GM12873 (cell line): ENCODE results near the gene ZNF429.

Experiments
- TF ChIP-seq, protein P1 (sequence below): IDR thresholded peaks from 2 replicates; pipeline ENCODE4 v1.5.1; 2012; ENCODE audit warnings: low read depth, mild to moderate bottlenecking, moderate library complexity, low read length, control low read depth; ENCODE audit not compliant: insufficient read depth; ENCODE audit errors: missing control alignments

Gene ZNF429

GRCh38 chr19:21474671-21475181 is 30.7 kb upstream of the ZNF429 start:
- TF ChIP-seq, protein P1, sequence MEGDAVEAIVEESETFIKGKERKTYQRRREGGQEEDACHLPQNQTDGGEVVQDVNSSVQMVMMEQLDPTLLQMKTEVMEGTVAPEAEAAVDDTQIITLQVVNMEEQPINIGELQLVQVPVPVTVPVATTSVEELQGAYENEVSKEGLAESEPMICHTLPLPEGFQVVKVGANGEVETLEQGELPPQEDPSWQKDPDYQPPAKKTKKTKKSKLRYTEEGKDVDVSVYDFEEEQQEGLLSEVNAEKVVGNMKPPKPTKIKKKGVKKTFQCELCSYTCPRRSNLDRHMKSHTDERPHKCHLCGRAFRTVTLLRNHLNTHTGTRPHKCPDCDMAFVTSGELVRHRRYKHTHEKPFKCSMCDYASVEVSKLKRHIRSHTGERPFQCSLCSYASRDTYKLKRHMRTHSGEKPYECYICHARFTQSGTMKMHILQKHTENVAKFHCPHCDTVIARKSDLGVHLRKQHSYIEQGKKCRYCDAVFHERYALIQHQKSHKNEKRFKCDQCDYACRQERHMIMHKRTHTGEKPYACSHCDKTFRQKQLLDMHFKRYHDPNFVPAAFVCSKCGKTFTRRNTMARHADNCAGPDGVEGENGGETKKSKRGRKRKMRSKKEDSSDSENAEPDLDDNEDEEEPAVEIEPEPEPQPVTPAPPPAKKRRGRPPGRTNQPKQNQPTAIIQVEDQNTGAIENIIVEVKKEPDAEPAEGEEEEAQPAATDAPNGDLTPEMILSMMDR = no peak

- TF ChIP-seq, protein P1 = peak; percentile 47
Observed at GRCh38 chr19:21482863-21483276, 22.5 kb upstream of the ZNF429 start.

DNA sequence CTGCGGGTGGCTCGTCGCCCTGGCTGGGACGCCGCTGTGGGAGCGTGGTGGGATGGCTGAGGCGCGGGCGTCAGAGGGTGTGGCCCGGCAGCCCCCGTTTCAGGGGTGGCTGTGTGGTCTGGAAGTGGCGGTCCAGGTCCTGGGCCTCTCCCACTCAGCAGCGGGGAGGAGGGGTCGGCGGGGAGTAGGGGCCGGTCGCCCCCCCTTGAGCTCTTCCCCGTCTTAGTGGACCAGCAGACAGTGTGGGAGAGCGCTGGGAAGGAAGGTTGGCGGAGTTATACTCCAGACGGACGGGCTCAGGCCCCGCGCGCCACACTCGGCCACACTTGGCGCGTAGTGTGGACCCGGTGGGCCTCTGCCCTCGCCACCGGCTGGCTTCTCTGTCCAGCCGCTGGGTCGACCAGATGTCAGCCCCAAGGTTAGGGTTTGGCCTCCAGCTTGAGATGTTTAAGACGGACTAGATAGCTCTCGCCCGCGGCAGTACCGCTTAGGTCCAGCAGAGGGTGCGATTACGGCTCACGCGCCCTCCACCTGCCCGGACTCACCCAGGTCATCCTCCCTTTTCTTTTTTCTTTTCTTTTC is 21.7 kb upstream of the ZNF429 start:
- TF ChIP-seq, protein P1 = peak; percentile 50

DNA sequence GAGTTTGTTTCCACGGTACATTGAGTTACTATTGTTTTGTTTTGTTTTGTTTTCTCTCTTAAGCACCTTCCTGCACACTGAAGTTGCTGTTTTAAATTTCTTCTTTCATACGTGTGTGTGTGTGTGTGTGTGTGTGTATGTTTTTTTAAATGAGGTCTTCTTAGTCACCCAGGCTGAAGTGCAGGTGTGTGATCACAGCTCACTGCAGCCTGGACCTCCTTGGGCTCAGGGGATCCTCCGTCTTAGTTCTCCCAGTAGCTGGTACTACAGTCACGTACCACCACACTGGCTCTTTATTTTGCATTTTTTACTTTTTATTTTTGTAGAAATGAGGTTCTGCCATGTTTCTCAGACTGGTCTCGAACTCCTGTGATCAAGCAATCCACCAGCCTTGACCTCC is 20.8 kb upstream of the ZNF429 start:
- TF ChIP-seq, protein P1 = no peak

- TF ChIP-seq, protein P1 = no peak
Observed at GRCh38 chr19:21485926-21486325, 19.5 kb upstream of the ZNF429 start.

GRCh38 chr19:21487969-21488368 is 17.4 kb upstream of the ZNF429 start:
- TF ChIP-seq, protein P1 = no peak

DNA sequence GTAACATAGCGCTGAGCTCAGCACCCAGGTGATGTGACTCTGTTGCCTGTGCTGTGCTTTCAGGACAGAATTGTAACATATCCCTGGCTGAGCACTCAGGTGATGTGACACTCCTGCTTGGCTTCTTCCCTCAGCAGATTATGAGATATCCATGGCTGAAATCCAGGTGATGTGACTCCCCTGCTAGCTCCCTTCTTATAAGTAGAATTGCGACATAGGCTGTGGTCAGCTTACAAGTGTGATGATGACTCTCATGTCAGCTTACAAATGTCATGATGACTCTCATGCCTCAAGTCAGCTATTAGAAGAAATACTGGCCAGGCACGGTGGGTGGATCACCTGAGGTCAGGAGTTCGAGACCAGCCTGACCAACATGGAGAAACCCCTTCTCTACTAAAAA is 14.3 kb upstream of the ZNF429 start:
- TF ChIP-seq, protein P1 = no peak
